Body of pancreas (tissue), 4 donors: ENCODE results near the gene ADAMTSL1. TPM values are rescaled to one million over a fixed set of nuclear protein-coding genes. Genes with fewer than 3 reads are reported as not detected.

Experiments
- ATAC-seq: fragments of 150-250 bp; one replicate; pipeline ENCODE4 v1.9.1; 2016
- DNase-seq, 4 donors: peaks; one replicate each; pipeline ENCODE4 v3.0.0-alpha.2; 2019
- H3K27ac ChIP-seq, 4 donors: fragments of 200-600 bp; sonication (generic); 1 replicate in 3 of 4; 2 replicates in 1 of 4; pipeline versions ENCODE4 v1.5.1 to v1.6.1; 2016 to 2019; ENCODE audit warnings: mild to moderate bottlenecking in 1 of 4, mixed read lengths in 1 of 4, moderate library complexity in 1 of 4
- H3K27me3 ChIP-seq, 2 donors: fragments of 200-600 bp; sonication (generic); one replicate each; pipeline ENCODE4 v1.6.0; 2016; ENCODE audit warnings: mild to moderate bottlenecking in 1 of 2
- H3K36me3 ChIP-seq, 2 donors: fragments of 200-600 bp; sonication (generic); replicated peaks in 1 of 2; 2 replicates each; pipeline ENCODE4 v1.5.1; 2016; ENCODE audit warnings: low read depth in 2 of 2; ENCODE audit not compliant: insufficient read depth in 1 of 2
- H3K4me1 ChIP-seq: fragments of 200-600 bp; sonication (generic); one replicate; pipeline ENCODE4 v1.6.0; 2016
- H3K4me3 ChIP-seq, 2 donors: fragments of 200-600 bp; sonication (generic); 1 replicate in 1 of 2; 2 replicates in 1 of 2; pipeline ENCODE4 v1.5.1; 2016 to 2019
- H3K9me3 ChIP-seq, 3 donors: fragments of 200-600 bp; sonication (generic); 1 replicate in 2 of 3; 2 replicates in 1 of 3; pipeline ENCODE4 v1.5.1; 2016
- CTCF ChIP-seq, 7 experiments: fragments of 450-650 bp in 4 of 7; fragments of 200-600 bp in 3 of 7; sonication (generic) in 3 of 7; IDR thresholded peaks; one replicate each; pipeline ENCODE4 v1.5.1; 2016 to 2019; ENCODE audit warnings: antibody characterized with exemption in 7 of 7
- POLR2A ChIP-seq, 3 donors: fragments of 450-650 bp; IDR thresholded peaks; one replicate each; pipeline ENCODE4 v1.6.1; 2016; ENCODE audit warnings: antibody characterized with exemption in 3 of 3, mild to moderate bottlenecking in 2 of 3
- WGBS, 2 donors: methylation state at CpG; one replicate each; pipeline ENCODE4 v1.1.5; 2017; 5-methylcytosine and 5-hydroxymethylcytosine counted together
- intact Hi-C: fragments of 100-400 bp; cut with DNase I; formaldehyde crosslinking; loops from one replicate; pipeline ENCODE4 v1.15.1; 2023
- total RNA-seq, 2 donors: library from RNA; depleted of rRNA; stranded (reverse); fragments of >200 nt; gene quantifications; one replicate each; pipeline ENCODE4 v1.1.0, GENCODE V29; 2016

The ADAMTSL1 gene
- total RNA-seq, 2 donors from 2014 or later = 0.52 to 0.99 TPM

GRCh38 chr9:18479405-18479804 lies 5.5 kb downstream of the ADAMTSL1 start:
- ATAC-seq (no peak), DNase-seq (no peak)
- WGBS, 2 donors = 56 to 60% methylated on average over 3 of the region's 3 CpGs
- TF ChIP-seq POLR2A (IDR thresholded peaks at IDR 0.05) (no peak), CTCF (IDR thresholded peaks at IDR 0.05) (no peak)
- Histone ChIP-seq H3K27me3 (no peaks in the 10 kb centered on the region), H3K9me3 (no peaks in the 10 kb centered on the region), H3K4me1 (peaks cover 4% of the 10 kb centered on the region), H3K27ac (no peak overlapping the region), H3K36me3 (no peaks in the 10 kb centered on the region), H3K4me3 (no peak overlapping the region)
- intact Hi-C loops = no loop called here

- Histone ChIP-seq H3K27ac (no peak overlapping the region), H3K27me3 (no peaks in the 10 kb centered on the region), H3K4me3 (no peak overlapping the region), H3K4me1 (no peaks in the 10 kb centered on the region), H3K36me3 (no peaks in the 10 kb centered on the region), H3K9me3 (no peaks in the 10 kb centered on the region)
- intact Hi-C loops = no loop called here
- no peak for TF ChIP-seq CTCF (IDR thresholded peaks at IDR 0.05)
- no peak for TF ChIP-seq POLR2A (IDR thresholded peaks at IDR 0.05)
- WGBS, 2 donors = 51 to 62% methylated on average over 3 of the region's 3 CpGs
- DNase-seq = no peak
- ATAC-seq = no peak
Observed at GRCh38 chr9:18480662-18481093, 6.7 kb downstream of the ADAMTSL1 start.

GRCh38 chr9:18482371-18482770 lies 8.4 kb downstream of the ADAMTSL1 start:
- Histone ChIP-seq H3K4me1 (no peaks in the 10 kb centered on the region), H3K27me3 (no peaks in the 10 kb centered on the region), H3K4me3 (no peak overlapping the region), H3K36me3 (no peaks in the 10 kb centered on the region), H3K9me3 (no peaks in the 10 kb centered on the region), H3K27ac (no peak overlapping the region)
- no peak for TF ChIP-seq CTCF (IDR thresholded peaks at IDR 0.05)
- TF ChIP-seq POLR2A (IDR thresholded peaks at IDR 0.05) = no peak
- ATAC-seq (no peak), DNase-seq (no peak)
- 64 to 70% methylated on average over 2 of the region's 2 CpGs for WGBS, 2 donors
- intact Hi-C loops = no loop called here

- no peak for ATAC-seq
- Histone ChIP-seq H3K27me3 (no peaks in the 10 kb centered on the region), H3K4me3 (no peak overlapping the region), H3K27ac (no peak overlapping the region), H3K4me1 (no peaks in the 10 kb centered on the region), H3K36me3 (no peaks in the 10 kb centered on the region), H3K9me3 (no peaks in the 10 kb centered on the region)
- no peak for DNase-seq
- intact Hi-C loops = no loop called here
- TF ChIP-seq CTCF (IDR thresholded peaks at IDR 0.05) = no peak
- TF ChIP-seq POLR2A (IDR thresholded peaks at IDR 0.05) = no peak
- WGBS, 2 donors = 78 to 81% methylated on average over 2 of the region's 2 CpGs
Observed at GRCh38 chr9:18485714-18486113, 11.8 kb downstream of the ADAMTSL1 start.

GRCh38 chr9:18487611-18488010 lies 13.7 kb downstream of the ADAMTSL1 start:
- 73 to 75% methylated on average over 7 of the region's 7 CpGs for WGBS, 2 donors
- Histone ChIP-seq H3K27ac (no peak overlapping the region), H3K27me3 (no peaks in the 10 kb centered on the region), H3K4me1 (no peaks in the 10 kb centered on the region), H3K4me3 (no peak overlapping the region), H3K9me3 (no peaks in the 10 kb centered on the region), H3K36me3 (no peaks in the 10 kb centered on the region)
- intact Hi-C loops = no loop called here
- TF ChIP-seq CTCF (IDR thresholded peaks at IDR 0.05) (no peak), POLR2A (IDR thresholded peaks at IDR 0.05) (no peak)
- DNase-seq (no peak), ATAC-seq (no peak)
